GM21447 (cell line): ENCODE data around the gene PAM.
"Not testable (repeated sequence)": the region's sequence is repeated elsewhere in the genome, so short reads cannot be mapped to it uniquely, and the experiment has no call there.

Experiments
- ATAC-seq: cut with Tn5 transposase; IDR thresholded peaks from one replicate; pipeline ENCODE4 v1.9.1; 2021; ENCODE audit not compliant: unreplicated experiment

Gene PAM

GRCh38 chr5:102891175-102891574 lies 136.1 kb downstream of the PAM start:
- no peak for ATAC-seq

DNA sequence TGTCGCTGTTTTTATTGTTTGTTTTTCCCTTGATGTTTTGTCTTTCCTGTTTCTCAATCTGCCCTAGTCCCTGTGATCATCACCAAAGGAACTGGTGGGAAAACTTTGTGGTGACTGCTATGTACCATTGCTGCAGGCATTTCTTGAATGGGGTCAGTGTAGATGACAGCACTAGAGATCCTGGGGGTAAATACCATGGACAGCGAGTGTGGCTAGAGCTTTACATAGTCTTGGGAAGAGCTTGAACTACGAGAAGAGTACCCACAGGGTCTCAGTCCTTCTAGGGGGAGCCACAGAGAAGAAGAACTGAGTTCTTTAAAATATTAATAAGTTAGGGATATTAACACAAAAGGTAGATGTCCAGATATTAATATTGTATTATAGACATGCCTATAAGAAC lies 138.8 kb downstream of the PAM start:
- no peak for ATAC-seq

- no peak for ATAC-seq
These were observed 140.1 kb downstream of the PAM start for GRCh38 chr5:102895234-102895633.

DNA sequence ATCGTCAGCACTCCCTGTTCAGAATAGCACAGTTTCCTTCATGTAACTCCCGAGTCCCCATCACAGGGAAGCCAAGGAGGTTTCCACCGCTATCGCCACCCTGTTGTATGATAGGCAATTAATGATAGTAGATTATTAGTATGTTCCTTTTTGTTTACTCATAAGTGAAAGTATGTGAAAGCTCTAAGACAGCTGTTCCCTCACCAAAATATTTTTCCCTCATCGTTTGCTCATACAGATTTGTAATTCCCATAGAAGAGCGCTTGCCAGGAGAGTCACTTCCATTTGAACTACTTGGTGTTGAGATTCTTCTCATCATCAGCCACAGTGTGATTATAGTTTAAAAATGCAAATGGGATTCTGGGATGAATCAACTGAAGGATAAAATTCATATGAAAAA lies 140.9 kb downstream of the PAM start:
- ATAC-seq: no peak

DNA sequence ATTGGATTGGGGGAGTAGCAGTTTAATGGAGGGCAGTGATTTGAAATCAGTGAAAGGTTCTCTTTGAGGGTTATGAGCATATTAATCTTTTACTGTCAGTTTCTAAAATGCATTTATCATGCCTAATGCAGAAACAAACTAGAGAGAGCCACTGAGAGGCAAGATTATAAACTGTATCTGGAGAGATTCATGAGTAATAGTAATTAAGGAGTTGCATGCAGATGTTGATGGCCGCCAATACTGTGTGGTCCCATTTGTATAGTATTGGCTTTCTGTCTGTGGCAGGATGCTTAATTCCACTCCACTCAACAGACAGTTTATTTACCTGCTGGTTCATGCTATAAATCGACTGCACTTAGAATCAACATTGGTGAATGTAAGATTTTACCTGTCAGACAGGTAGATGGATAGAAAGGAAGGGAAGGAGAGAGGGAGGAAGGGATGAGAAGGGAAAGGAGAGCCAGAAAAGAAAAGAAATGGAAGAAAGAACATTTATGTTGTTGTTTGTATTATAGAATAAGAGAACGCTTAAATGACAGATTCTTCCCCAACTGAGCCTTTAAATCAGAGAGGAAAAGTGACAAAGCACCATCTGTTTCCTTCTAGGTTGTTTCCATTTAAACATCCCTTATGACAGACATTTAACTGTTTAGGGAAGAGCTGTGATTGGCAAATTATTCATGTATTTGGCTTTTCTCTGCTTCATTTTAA lies 146.5 kb downstream of the PAM start:
- ATAC-seq: no peak

- ATAC-seq: no peak
These were observed 147.0 kb downstream of the PAM start for GRCh38 chr5:102902135-102902448.

GRCh38 chr5:102902647-102903046 lies 147.5 kb downstream of the PAM start:
- no peak for ATAC-seq

- no peak for ATAC-seq
These were observed 148.2 kb downstream of the PAM start for GRCh38 chr5:102903074-102903871.

DNA sequence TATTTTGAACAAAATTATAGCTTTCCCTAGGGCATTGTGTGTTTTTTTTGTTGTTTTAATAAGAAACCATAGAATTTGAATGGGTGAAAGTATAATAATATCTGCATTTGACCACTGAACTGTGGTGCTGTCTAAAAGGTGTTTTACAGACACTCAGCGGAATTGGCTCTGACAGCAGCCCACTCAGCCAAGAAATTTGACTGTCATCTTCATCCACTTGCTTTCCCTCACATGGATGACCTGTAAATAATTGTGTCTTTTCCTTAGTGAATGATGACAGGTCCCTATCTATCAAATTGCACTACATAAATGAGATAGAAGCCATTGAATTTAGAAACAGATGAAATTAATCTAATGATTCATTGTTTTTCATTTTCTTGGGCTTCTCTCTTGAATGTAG lies 150.0 kb downstream of the PAM start:
- no peak for ATAC-seq

- ATAC-seq: not testable (repeated sequence)
These were observed 152.0 kb downstream of the PAM start for GRCh38 chr5:102907099-102907498.

GRCh38 chr5:102910240-102911226 lies 155.4 kb downstream of the PAM start:
- ATAC-seq: no peak

GRCh38 chr5:102911973-102912372 lies 156.9 kb downstream of the PAM start:
- no peak for ATAC-seq

GRCh38 chr5:102916109-102916508 lies 161.0 kb downstream of the PAM start:
- ATAC-seq: no peak

- no peak for ATAC-seq
These were observed 164.0 kb downstream of the PAM start for GRCh38 chr5:102918986-102919610.

- no peak for ATAC-seq
These were observed 165.7 kb downstream of the PAM start for GRCh38 chr5:102920762-102921161.

DNA sequence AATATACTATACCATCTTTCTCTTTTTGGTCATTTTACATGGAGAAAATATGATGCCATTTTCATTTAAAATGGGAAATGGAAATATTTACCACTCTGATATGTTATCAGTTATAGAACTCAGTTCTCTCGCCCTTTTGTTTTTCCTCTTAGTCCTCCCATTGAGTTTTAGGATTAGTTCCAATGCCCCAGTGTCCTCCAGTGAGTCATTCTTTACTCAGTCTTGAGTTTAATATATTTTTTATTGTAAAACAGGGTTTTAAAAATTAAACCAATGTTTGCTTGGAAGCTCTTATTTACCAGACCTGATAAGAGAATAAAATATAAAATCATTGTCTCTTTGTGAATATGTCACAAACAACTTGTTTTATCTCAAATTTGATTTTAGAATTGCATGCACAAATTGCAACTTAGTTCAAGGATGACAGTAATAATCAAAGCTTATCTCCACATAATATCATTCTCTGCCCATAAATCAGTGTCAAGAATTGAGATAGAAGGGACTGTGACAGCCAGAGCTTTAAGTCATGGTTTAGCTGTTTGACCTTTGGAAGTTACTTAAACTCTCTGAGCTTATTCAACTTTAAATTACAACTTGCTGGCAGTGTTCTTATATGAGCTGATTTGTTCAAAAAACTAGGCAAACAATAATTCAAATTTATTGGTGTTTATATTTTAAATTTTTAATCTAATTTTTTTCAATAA lies 166.4 kb downstream of the PAM start:
- no peak for ATAC-seq

GRCh38 chr5:102922111-102922720 lies 167.1 kb downstream of the PAM start:
- ATAC-seq: no peak

- ATAC-seq: no peak
These were observed 167.8 kb downstream of the PAM start for GRCh38 chr5:102922799-102923477.

DNA sequence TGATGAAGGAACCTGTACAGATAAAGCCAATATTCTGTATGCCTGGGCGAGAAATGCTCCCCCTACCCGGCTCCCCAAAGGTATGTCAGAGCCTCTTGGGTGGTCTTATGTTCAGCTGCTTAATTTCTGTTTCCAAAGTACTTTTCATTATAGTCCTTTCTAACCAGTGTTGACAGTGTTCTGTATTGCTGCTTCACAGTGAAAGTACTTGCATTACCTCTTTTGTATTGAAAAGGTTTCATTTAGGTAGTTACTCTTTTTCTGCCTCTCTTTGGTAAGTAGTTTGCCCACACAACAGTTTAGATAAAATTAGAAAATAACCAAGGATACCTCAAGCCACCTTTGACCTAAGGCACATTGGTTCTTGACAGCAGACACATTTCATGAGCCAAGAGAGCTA lies 169.9 kb downstream of the PAM start:
- ATAC-seq: no peak
